ENCODE data around the gene CEACAM4.

Gene CEACAM4

GRCh38 chr19:41616792-41617621, 9.9 kb downstream of the CEACAM4 start:
- DNase-seq = peak; percentile 97

DNA sequence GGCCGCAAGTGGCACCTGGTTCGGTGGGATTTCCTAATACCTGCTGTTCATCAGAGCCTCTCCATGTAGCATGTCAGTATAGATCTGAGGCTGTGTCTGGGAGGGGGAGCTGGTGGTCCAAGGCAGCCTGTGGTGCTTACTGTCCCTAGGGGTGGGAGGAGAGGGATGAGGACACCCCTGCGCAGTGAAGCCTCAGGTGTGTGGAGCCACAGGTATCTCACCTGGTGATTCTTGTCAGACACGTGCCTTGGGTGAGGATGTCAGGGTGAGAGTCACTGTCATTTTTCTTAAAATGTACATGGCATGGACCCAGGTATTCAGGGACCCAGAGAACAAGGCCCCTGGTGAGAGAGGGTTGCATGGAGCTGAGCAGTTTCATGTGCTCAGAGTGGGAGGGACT, 11.7 kb downstream of the CEACAM4 start:
- DNase-seq = no peak

DNA sequence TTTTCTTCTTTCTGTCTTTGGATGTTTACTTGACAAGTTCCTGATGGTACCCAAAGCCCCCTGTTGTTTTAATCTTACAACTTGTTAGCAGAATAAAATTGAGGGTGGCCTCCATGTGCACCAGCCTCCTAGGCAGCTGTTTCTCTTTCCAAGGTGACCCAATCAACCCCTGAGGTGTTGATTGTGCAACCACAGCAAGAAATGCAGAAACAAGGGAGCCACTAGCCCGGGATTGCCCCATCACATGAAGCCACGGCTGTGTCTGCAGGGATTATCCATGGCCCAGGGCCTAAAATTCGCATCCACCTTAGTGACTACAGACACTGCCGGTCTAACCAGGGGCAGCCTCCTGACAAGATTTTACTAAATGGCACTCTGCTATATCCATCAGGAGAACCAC, 14.4 kb downstream of the CEACAM4 start:
- peak; percentile 87 for DNase-seq

GRCh38 chr19:41610789-41611188, 16.1 kb downstream of the CEACAM4 start:
- no peak for DNase-seq

DNA sequence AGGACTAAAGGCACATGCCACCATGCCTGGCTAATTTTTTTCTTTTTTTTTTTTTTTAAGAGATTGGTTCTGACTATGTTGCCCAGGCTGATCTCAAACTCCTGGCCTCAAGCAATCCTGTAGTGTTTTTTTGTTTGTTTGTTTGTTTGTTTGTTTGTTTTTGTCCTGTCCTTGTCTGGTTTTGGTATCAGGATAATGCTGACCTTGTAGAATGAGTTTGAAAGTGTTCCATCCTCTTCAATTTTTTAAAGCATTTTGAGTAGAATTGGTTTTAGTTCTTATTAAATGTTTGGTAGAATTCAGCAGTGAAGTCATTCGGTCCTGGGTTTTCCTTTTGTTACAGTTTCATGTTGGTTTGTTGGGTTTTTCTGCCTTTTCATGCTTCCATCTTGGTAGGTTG, 19.2 kb downstream of the CEACAM4 start:
- no peak for DNase-seq

DNA sequence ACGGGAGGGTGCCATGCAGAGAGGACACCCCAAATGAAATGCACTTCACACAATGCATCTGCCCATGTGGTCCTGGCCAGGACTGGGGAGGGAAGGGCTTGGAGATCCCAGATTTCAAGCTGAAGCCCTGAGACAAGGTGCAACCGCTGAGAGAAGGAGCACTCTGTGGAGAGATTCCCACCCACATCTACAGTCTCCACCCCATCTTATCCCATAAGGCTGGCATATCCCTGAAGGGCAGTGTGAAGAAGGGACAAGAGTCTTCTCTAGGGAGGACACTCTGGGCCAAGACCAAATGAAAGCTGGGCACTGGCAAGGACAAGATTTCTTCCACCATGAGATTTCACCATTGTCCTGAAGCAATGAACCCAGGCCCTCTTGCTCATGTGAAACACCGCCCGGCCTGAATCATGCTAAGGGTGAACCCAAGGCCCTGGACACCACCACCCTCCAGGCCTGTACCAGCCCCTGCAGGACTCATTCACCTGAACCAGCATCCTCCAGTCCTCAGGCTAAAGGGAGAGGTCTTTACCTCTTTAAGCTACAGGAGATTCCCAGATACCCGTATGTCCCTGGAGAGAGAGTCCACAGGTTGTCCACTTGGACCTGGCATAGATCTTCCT, 20.5 kb downstream of the CEACAM4 start:
- DNase-seq = no peak

- no peak for DNase-seq
Measured at GRCh38 chr19:41604831-41605230, 22.0 kb downstream of the CEACAM4 start.

- no peak for DNase-seq
Measured at GRCh38 chr19:41601771-41602170, 25.1 kb downstream of the CEACAM4 start.

DNA sequence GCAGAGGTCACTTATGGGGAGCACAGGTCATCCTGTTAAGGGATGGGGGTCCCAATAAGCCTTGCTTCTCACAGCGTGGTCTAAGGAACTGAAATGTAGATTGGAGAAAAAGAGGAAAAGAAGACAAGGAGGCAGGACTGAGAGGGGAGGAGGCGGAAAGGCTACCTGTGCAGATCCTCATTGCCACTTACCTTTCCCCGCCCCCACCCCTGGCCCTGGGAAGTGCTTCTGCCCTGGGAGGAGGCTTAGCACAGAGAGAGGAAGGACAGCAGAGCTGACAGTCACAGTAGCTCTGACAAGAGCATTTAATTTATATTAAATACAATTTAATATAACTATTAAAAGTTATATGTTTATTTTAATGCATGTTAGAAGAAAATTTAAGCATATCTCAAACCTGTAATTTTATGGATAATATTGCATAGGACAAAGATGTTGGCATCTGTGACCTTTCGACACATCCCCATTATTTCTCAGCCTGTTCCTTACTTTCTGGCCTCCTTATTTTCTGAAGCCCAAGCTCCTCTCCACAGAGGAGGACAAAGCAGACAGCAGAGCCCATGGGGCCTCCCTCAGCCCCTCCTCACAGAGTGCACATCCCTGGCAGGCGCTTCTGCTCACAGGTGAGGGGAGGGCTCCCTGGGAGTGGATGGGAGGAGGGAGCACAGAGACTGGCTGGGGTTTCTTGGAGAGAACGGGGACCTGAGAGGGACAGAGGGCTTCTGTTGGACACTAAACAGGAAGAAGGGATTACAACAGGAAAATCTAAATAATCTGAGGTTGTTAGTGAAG, 27.5 kb downstream of the CEACAM4 start:
- DNase-seq = no peak

DNA sequence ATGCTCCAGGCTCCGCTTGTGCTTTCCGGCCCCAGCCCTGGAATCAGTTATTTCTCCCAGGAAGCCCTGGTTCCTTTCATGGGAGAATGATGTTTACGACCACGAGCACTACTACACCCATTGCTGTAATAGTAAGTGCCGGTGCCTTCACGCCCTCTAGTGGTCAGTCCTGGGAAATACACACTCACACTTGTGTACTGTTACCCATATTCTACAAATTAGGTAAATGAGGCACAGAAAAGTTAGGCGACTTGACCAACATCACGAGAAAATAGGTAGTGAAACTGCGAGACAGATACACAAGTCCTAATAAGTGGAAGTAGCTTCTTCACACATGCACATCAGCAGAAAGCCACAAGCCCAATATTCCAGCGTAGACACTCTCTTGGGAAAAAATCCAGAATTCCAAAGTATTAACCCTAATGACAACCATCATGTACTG, 29.3 kb downstream of the CEACAM4 start:
- peak; percentile 87 for DNase-seq

DNA sequence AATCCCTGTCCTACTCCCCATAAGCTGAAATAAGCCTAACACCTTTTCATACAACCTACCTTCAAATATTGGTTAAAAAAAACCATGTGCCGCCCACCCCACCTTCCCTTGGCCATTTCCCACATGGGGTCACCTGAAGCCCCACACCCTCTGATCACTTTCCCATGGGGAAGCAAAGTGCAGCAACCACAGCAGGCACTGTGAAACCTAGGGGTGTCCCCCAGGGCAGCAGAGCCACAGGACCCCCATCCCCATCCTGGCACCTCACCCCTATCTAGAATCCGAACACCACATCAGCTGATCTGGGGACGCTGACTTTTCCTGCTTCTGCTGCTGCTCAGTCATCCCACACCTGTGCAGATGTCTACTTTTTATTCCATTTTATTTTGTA, 31.0 kb downstream of the CEACAM4 start:
- no peak for DNase-seq

DNA sequence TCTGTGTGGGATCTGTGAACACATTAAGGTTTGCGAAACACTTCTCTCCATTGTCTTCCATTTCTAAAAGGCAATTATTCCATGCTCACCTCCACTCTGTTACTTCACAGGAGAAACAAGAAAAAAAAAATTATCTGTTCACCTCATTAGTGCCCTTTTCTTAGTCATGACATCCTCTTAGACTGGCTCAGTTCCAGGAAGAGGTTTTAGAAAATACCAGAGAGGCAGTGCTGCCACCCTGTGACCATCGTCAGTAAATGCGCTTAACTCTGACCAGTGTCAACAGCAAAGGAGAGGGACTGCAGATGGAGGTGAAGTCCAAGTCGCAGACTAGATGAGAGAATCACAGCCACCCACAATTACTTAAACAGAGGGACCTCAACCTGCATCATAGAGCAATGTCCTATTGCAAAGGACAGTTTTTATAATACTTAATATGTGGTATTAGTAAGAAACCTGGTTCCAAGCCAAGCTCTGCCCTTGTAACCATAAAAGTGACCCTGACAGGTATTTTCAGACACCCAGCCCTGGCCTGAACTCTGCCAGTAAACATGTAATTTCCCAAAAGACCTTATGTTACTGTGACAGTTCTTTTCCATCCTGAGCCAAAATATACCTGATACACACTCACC, 31.5 kb downstream of the CEACAM4 start:
- peak; percentile 90 for DNase-seq

DNA sequence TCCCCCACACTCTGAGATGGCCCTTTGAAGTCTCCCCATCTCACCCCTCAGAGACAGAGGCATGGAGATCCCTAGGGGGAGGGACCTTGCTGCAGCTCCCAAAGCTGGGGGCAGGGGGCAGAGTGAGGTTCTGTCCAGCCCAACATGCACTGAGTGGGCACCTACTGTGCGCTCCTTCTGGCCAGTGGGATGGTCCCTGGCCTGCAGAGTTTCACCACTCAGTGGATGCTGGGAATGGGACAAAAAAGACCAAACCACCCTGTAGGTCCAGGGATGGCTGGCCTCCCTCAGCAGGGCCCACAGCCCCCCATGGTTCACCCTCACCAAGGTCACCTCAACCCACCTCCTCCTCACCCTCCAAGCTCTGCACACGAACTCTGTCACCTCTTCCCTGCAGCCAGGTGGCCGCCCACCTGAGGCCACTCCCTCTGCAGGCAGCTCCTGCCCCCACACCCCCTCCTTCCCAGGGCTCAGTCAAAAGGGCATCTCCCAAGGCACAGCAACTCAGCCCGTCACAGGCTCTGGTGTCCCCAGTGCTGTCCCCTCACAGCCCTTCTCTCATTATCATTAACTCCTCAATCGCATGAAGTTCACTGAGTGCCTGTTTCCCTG, 34.8 kb downstream of the CEACAM4 start:
- DNase-seq = no peak

DNA sequence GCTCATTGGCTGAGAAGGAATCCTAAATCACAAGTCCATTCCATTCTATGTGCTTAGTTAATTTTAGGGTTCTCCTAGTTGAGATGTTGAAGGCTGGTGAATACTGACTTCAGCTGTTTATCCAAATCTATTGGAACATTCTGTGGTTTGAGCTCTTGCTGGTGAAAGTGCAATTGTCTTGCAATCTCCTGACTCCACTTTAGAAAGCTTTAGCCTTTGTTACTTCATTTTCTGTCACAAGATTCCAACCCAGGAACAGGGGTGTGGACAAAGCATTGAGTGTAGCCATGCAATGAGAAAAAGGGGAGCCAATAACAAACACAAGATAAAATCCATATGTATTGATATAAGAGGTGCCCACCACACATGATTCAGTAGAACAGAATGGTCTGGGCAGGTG, 35.9 kb downstream of the CEACAM4 start:
- no peak for DNase-seq

DNA sequence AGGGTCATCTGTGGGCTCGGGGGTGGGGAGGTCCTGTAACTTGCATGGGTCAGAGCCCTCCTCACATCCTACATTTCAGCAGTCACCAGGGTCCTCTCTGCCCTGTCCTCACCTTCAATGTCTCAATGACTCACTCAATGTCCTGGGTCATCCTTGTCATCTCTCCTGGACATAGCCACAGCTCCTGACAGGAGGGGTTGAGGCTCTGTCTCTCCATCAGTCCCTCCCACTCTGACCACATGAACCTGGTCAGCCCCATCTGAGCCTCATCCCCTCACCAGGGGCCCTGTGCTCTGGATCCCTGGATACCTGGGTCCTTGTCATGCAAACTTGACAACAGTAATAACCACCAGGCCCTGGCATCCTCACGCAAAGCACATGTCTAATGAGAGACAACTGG, 37.5 kb downstream of the CEACAM4 start:
- DNase-seq = no peak

GRCh38 chr19:41588497-41589209, 38.2 kb downstream of the CEACAM4 start:
- DNase-seq = peak; percentile 21

- no peak for DNase-seq
Measured at GRCh38 chr19:41587838-41588210, 39.0 kb downstream of the CEACAM4 start.

DNA sequence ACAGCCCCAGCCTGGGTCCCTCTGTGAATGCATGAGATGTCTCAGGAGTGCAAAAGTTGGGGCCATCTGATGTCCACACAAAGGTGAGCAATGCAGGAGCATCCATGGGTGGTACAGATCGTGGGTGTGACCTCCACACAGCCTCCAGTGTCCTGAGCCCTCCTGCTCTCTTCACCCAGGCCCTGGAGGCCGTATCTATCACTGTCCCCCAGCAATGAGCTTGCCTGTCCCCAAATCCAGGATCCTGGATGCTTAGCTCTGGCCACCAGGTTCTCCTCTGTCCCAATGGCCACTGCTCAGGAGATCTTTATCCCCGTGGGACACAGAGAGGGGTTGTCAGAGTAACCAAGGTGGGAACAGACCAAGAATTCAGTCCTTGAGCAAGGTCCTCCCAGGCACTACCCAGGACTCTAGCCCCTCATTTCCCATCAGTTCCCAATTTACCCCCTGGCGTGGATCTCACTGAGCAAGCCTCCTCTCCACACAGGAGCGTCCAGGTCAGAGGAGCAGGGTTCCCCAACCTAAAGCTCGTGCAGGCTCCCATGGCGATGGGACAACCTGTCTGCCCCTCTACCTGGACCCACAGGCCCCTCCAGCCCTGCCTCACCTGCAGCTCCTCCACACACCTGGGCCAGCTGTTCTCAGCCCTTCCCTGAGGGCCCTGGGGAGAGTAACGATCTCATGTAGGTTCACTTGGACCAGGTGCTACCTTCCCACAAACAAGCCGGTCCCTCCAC, 39.6 kb downstream of the CEACAM4 start:
- DNase-seq = no peak

DNA sequence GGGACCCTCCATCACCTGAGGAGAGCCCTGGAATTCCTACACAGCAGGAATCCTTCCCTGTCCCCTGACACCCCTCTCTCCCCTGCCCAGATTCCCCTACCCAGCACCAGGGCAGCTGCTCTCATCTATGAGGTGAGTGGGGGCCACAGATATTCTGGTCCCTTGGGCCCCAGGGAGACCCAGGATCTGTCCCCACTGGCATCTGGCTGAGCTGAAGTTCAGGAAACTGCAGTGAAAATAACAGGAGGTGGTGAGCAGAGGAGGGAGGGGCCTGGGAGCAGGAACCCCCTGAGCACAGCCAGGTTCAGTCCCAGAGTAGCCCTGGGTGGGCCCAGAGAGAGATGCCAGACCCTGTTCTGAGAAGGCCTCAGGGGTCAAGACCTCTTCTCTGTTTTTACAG, 40.8 kb downstream of the CEACAM4 start:
- no peak for DNase-seq

- no peak for DNase-seq
Measured at GRCh38 chr19:41584931-41585330, 41.9 kb downstream of the CEACAM4 start.

DNA sequence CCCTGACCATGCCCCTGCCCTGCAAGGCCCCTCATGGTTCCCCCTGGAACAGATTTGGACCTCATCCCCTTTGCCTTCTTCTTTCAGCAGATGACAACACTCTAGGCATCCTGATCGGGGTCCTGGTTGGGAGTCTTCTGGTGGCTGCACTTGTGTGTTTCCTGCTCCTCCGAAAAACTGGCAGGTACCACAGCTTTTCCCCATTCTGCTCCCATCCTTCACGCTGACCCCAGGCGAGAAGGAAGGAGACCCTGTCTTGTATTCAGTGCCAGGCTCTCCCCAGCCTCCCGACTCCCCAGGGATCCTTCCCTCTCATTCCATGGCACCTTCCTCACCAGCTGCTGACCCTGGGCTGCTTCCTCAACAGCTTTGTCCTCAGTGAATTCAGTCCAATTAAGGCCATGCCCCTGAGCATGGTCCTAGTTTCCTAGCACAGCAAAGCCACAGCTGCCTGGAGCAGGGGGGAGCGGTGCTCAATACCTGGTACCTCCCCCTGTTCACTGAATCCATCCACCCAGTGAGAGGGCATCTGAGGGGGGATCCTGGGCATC, 42.5 kb downstream of the CEACAM4 start:
- no peak for DNase-seq

Data from MV-4-11 (cell line).